GM23248 (cell line): ENCODE results near the gene OR4D9. TPM values are rescaled to one million over a fixed set of nuclear protein-coding genes. Genes with fewer than 3 reads are reported as not detected.

Experiments used
- DNase-seq: peaks from one replicate; pipeline ENCODE4 v3.0.0-alpha.2; 2015
- H2AFZ ChIP-seq: fragments of 200-600 bp; sonication (generic); 2 replicates; pipeline ENCODE4 v1.6.1; 2016; ENCODE audit warnings: antibody characterized with exemption
- H3F3A ChIP-seq: fragments of 200-600 bp; sonication (generic); 2 replicates; pipeline ENCODE4 v1.6.1; 2016; ENCODE audit warnings: mild to moderate bottlenecking, antibody characterized with exemption, mixed run types; ENCODE audit not compliant: insufficient read depth
- H3K27ac ChIP-seq: fragments of 200-600 bp; sonication (generic); 2 replicates; pipeline ENCODE4 v1.5.1; 2016; ENCODE audit warnings: mild to moderate bottlenecking
- H3K27me3 ChIP-seq: fragments of 200-600 bp; sonication (generic); replicated peaks from 2 replicates; pipeline ENCODE4 v1.6.1; 2016; ENCODE audit warnings: mild to moderate bottlenecking; ENCODE audit not compliant: insufficient read depth
- H3K36me3 ChIP-seq: fragments of 200-600 bp; sonication (generic); 2 replicates; pipeline ENCODE4 v1.6.1; 2016; ENCODE audit warnings: low read depth, mild to moderate bottlenecking
- H3K4me1 ChIP-seq: fragments of 200-600 bp; sonication (generic); 2 replicates; pipeline ENCODE4 v1.6.1; 2016; ENCODE audit warnings: mild to moderate bottlenecking; ENCODE audit not compliant: insufficient read depth
- H3K4me2 ChIP-seq: fragments of 200-600 bp; sonication (generic); one replicate; pipeline ENCODE4 v1.6.1; 2016; ENCODE audit warnings: mild to moderate bottlenecking; ENCODE audit not compliant: unreplicated experiment
- H3K4me3 ChIP-seq: fragments of 200-600 bp; sonication (generic); 2 replicates; pipeline ENCODE4 v1.5.1; 2016; ENCODE audit warnings: mild to moderate bottlenecking
- H3K79me2 ChIP-seq: fragments of 200-600 bp; sonication (generic); 2 replicates; pipeline ENCODE4 v1.6.1; 2016; ENCODE audit warnings: mild to moderate bottlenecking; ENCODE audit not compliant: insufficient read depth
- H3K9ac ChIP-seq: fragments of 200-600 bp; sonication (generic); 2 replicates; pipeline ENCODE4 v1.6.1; 2016; ENCODE audit warnings: mild to moderate bottlenecking
- H3K9me2 ChIP-seq: fragments of 200-600 bp; sonication (generic); 2 replicates; pipeline ENCODE4 v1.6.1; 2016; ENCODE audit warnings: mixed run types, mild to moderate bottlenecking, moderate library complexity; ENCODE audit not compliant: insufficient read depth
- H3K9me3 ChIP-seq: fragments of 200-600 bp; sonication (generic); one replicate; pipeline ENCODE4 v1.6.1; 2017; ENCODE audit warnings: low read depth
- H4K20me1 ChIP-seq: fragments of 200-600 bp; sonication (generic); 2 replicates; pipeline ENCODE4 v1.6.0; 2016; ENCODE audit not compliant: insufficient read depth
- EZH2 ChIP-seq: fragments of 200-600 bp; sonication (generic); IDR thresholded peaks from 2 replicates; pipeline ENCODE4 v1.6.1; 2018; ENCODE audit warnings: antibody characterized with exemption, mild to moderate bottlenecking; ENCODE audit not compliant: insufficient read depth, poor library complexity, severe bottlenecking
- EZH2phosphoT487 ChIP-seq: fragments of 200-600 bp; sonication (generic); IDR thresholded peaks from 2 replicates; pipeline ENCODE4 v1.6.1; 2018; ENCODE audit warnings: antibody characterized with exemption, moderate library complexity, mild to moderate bottlenecking, low read depth; ENCODE audit not compliant: insufficient read depth
- WGBS, 2 experiments: methylation state at CpG; one replicate each; pipeline ENCODE4 v1.1.6; 2015 to 2017; ENCODE audit warnings: low lambda C conversion rate in 2 of 2, low coverage in 1 of 2; ENCODE audit errors: missing lambda C conversion rate in 2 of 2; 5-methylcytosine and 5-hydroxymethylcytosine counted together
- in situ Hi-C: fragments of 300-500 bp; cut with MboI; formaldehyde crosslinking; loops from 2 replicates; pipeline ENCODE4 v1.15.0; 2020
- polyA plus RNA-seq: library from polyadenylated mRNA; unstranded; fragments of >200 nt; fragmentation: Nextera tagmentation; extraction: Ambion mirVana; gene quantifications from 2 replicates; pipeline ENCODE4 v1.2.1, GENCODE V29; 2016
- total RNA-seq: library from RNA; depleted of rRNA; stranded (reverse); fragments of >200 nt; shearing (Covaris generic); gene quantifications from 2 replicates; pipeline ENCODE4 v1.2.3, GENCODE V29; 2014; rRNA removed

OR4D9 gene
- total and polyA plus RNA-seq, 2 experiments from 2014 or later = not detected

- Histone ChIP-seq H3K79me2 (no peaks in the 10 kb centered on the region), H3K4me1 (peaks cover 6% of the 10 kb centered on the region; the same call in 1 of the 2 replicates), H3K27ac (peak overlapping the region; percentile 71), H3K27me3 (no peaks in the 10 kb centered on the region), H3K4me2 (peak overlapping the region; percentile 88), H2AFZ (peak overlapping the region; percentile 98), H4K20me1 (no peaks in the 10 kb centered on the region), H3F3A (peaks cover 33% of the 10 kb centered on the region), H3K9me3 (no peaks in the 10 kb centered on the region), H3K4me3 (peak overlapping the region; percentile 89), H3K9ac (peak overlapping the region; percentile 78), H3K9me2 (no peaks in the 10 kb centered on the region), H3K36me3 (no peaks in the 10 kb centered on the region)
- 10 to 14% methylated on average over 28 to 40 of the region's 40 CpGs for WGBS, 2 experiments
- no peak for TF ChIP-seq EZH2
- peak; percentile 91 for DNase-seq
- in situ Hi-C loops = no loop called here
Measured at GRCh38 chr11:59560702-59561473, 49.5 kb downstream of the OR4D9 start.

DNA sequence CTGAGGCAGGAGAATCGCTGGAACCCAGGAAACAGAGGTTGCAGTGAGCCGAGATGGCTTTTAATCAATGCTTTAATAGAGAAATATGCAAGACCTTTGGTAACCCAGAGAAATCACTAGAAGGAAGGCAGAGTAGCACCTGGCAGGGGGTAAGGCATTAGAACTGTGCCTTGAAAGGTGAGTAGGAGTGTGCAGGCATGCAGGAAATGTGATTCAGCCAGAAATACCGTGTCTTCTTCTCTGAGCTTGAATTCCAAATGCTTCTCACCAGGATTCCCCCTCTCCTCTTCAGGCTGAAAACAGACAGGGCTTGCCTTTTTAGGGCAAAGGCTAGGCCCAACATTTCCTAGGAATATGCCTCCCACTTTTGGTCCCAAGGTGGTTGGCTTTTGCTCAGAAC, 51.0 kb downstream of the OR4D9 start:
- WGBS, 2 experiments = 39 to 42% methylated on average over 3 of the region's 3 CpGs

More for the DNA sequence above, 51.0 kb downstream of the OR4D9 start:
- no peaks in the 10 kb centered on the region for H3K27me3 ChIP-seq
- H3K4me2 ChIP-seq = no peak overlapping the region
- in situ Hi-C loops = no loop called here
- H3K9me3 ChIP-seq = no peaks in the 10 kb centered on the region
- DNase-seq = no peak
- H3K9me2 ChIP-seq = no peaks in the 10 kb centered on the region
- TF ChIP-seq EZH2phosphoT487 = no peak
- TF ChIP-seq EZH2 = no peak
- H4K20me1 ChIP-seq = no peaks in the 10 kb centered on the region
- no peak overlapping the region for H2AFZ ChIP-seq
- no peak overlapping the region for H3K9ac ChIP-seq
- peaks cover 31% of the 10 kb centered on the region for H3F3A ChIP-seq
- 0 out of 2 replicates have a peak, but pooled peaks cover 5% of the 10 kb centered on the region for H3K4me1 ChIP-seq
- H3K36me3 ChIP-seq = no peaks in the 10 kb centered on the region
- no peak overlapping the region for H3K4me3 ChIP-seq
- H3K79me2 ChIP-seq = no peaks in the 10 kb centered on the region
- no peak overlapping the region for H3K27ac ChIP-seq

Other genes with a start within 250 kb of the OR4D9 start
- not detected in 2 replicates for gene OR5AN1, start 152.6 kb upstream of the OR4D9 start, total RNA-seq
- gene OR5AN1, start 152.6 kb upstream of the OR4D9 start, polyA plus RNA-seq = not detected in 2 replicates
- gene OR5A2, start 85.1 kb upstream of the OR4D9 start, total RNA-seq = not detected in 2 replicates
- not detected in 2 replicates for gene OR5A2, start 85.1 kb upstream of the OR4D9 start, polyA plus RNA-seq
- gene OR5A1, start 75.1 kb upstream of the OR4D9 start, total RNA-seq = not detected in 2 replicates
- gene OR5A1, start 75.1 kb upstream of the OR4D9 start, polyA plus RNA-seq = not detected in 2 replicates
- not detected in 2 replicates for gene OR4D6, start 54.6 kb upstream of the OR4D9 start, total RNA-seq
- gene OR4D6, start 54.6 kb upstream of the OR4D9 start, polyA plus RNA-seq = not detected in 2 replicates
- not detected in 2 replicates for gene OR4D10, start 38.2 kb upstream of the OR4D9 start, total RNA-seq
- gene OR4D10, start 38.2 kb upstream of the OR4D9 start, polyA plus RNA-seq = not detected in 2 replicates
- not detected in 2 replicates for gene OR4D11, start 8.0 kb upstream of the OR4D9 start, total RNA-seq
- not detected in 2 replicates for gene OR4D11, start 8.0 kb upstream of the OR4D9 start, polyA plus RNA-seq
- 17.2 and 26.4 TPM in 2 replicates for gene OSBP, start 104.2 kb downstream of the OR4D9 start, total RNA-seq
- gene OSBP, start 104.2 kb downstream of the OR4D9 start, polyA plus RNA-seq = 10.7 and 12.8 TPM in 2 replicates
- 9.6 and 12.5 TPM in 2 replicates for gene PATL1, start 157.5 kb downstream of the OR4D9 start, total RNA-seq
- 8.5 and 10.7 TPM in 2 replicates for gene PATL1, start 157.5 kb downstream of the OR4D9 start, polyA plus RNA-seq
- not detected in 2 replicates for gene OR10V1, start 202.3 kb downstream of the OR4D9 start, total RNA-seq
- not detected in 2 replicates for gene OR10V1, start 202.3 kb downstream of the OR4D9 start, polyA plus RNA-seq
- gene STX3, start 243.8 kb downstream of the OR4D9 start, total RNA-seq = 9.3 and 10.5 TPM in 2 replicates
- 5.6 and 6.3 TPM in 2 replicates for gene STX3, start 243.8 kb downstream of the OR4D9 start, polyA plus RNA-seq